SJCRH30 (cell line): Measurements from ENCODE around the gene BATF3. TPM values are rescaled to one million over a fixed set of nuclear protein-coding genes. Genes with fewer than 3 reads are reported as not detected.

Source experiments
- DNase-seq, 2 experiments: peaks; one replicate each; pipeline ENCODE4 v3.0.0-alpha.2; 2015 to 2020
- H3K27ac ChIP-seq: fragments of 250-450 bp; sonication (Bioruptor Pico); 2 replicates; pipeline ENCODE4 v1.5.1; 2020; ENCODE audit warnings: mild to moderate bottlenecking, moderate library complexity
- H3K27me3 ChIP-seq: fragments of 250-450 bp; sonication (Bioruptor Pico); 2 replicates; pipeline ENCODE4 v1.5.1; 2020; ENCODE audit warnings: mild to moderate bottlenecking, moderate library complexity
- H3K36me3 ChIP-seq: fragments of 250-450 bp; sonication (Bioruptor Pico); 2 replicates; pipeline ENCODE4 v1.5.1; 2020; ENCODE audit warnings: mild to moderate bottlenecking, moderate library complexity
- H3K4me1 ChIP-seq: fragments of 250-450 bp; sonication (Bioruptor Pico); 2 replicates; pipeline ENCODE4 v1.5.1; 2020; ENCODE audit warnings: mild to moderate bottlenecking, moderate library complexity
- H3K4me3 ChIP-seq: fragments of 250-450 bp; sonication (Bioruptor Pico); 2 replicates; pipeline ENCODE4 v1.5.1; 2020; ENCODE audit warnings: mild to moderate bottlenecking, moderate library complexity
- H3K9me3 ChIP-seq: fragments of 250-450 bp; sonication (Bioruptor Pico); replicated peaks from 2 replicates; pipeline ENCODE4 v1.5.1; 2020; ENCODE audit warnings: mild to moderate bottlenecking, moderate library complexity
- total RNA-seq: library from RNA; depleted of rRNA; stranded (reverse); fragments of >200 nt; shearing (Covaris generic); gene quantifications from 2 replicates; pipeline ENCODE4 v1.2.3, GENCODE V29; 2014

The BATF3 gene
- total RNA-seq, 1 experiment from 2014 or later = 15.6 TPM

DNA sequence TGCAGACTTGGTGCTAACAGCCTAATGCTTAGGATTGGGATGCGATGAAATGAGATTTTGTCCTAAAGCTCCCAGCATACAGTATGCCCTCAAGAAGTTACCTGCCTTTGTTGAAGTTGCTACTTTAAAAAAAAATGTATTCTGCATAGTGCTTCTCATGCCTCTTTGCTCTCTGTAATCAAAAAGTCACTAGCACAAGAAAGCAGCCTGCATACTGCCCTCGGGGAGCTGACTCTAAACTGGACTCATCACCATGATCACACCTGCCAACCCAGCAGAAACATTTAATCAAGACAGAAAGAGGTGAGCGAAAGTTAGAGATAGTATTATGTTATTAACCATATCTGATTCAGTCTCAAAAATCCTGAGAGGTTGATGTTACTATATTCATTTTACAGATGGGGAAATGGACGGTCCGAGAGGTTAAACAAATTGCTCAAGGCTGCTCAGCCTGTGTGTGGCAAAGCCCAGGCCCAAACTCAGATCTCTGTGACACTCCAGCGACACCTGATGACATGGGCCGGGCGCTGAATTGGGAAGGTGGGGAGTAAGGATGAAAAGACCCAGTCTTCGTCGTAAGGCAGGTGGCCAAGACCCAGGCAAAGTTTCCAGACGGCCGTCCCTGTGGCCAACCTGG is 1.1 kb downstream of the BATF3 start:
- no peaks in the 10 kb centered on the region for H3K36me3 ChIP-seq
- H3K9me3 ChIP-seq = no peaks in the 10 kb centered on the region
- no peak overlapping the region for H3K27ac ChIP-seq
- H3K4me3 ChIP-seq = peak overlapping the region; percentile 66
- DNase-seq = no peak
- H3K4me1 ChIP-seq = 0 out of 2 replicates have a peak, but pooled peaks cover 2% of the 10 kb centered on the region
- H3K27me3 ChIP-seq = no peaks in the 10 kb centered on the region

DNA sequence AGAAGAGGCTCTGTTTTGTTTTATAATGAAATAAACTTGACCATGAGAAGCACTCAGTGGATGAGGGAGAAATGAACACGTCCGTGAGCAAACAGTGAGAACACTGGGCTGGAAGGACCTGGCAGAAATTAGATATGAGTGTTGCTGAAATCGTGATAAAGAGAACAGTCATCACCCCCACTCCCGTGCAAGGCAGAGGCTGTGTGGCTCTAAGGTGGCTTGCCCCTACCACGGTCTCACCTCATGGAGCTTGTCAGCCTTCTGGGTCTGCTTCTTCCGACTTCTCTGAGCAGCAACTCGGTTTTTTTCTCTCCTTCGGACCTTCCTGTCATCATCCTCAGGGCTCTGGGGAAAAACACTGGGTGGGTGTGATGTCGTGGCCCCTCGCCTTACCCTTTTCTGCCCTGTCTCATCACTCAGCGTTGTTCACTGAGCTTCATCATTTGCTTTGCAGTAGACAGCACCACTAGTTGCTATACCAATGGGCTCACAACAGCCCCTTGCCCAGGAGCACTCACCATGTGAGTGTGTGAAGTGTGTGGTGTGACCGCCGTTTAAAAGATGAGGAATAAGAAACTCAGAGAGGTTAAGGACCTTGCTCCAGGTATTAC is 2.8 kb downstream of the BATF3 start:
- H3K9me3 ChIP-seq = no peaks in the 10 kb centered on the region
- H3K27me3 ChIP-seq = no peaks in the 10 kb centered on the region
- H3K36me3 ChIP-seq = no peaks in the 10 kb centered on the region
- no peak for DNase-seq
- H3K4me3 ChIP-seq = no peak overlapping the region
- H3K4me1 ChIP-seq = 0 out of 2 replicates have a peak, but pooled peaks cover 2% of the 10 kb centered on the region
- H3K27ac ChIP-seq = no peak overlapping the region

GRCh38 chr1:212692774-212693644 is 6.6 kb downstream of the BATF3 start:
- DNase-seq = no peak
- no peaks in the 10 kb centered on the region for H3K27me3 ChIP-seq

GRCh38 chr1:212691561-212692071 is 8.0 kb downstream of the BATF3 start:
- H3K27me3 ChIP-seq = no peaks in the 10 kb centered on the region

More at GRCh38 chr1:212692774-212693644, 6.6 kb downstream of the BATF3 start:
- no peaks in the 10 kb centered on the region for H3K9me3 ChIP-seq
- H3K36me3 ChIP-seq = no peaks in the 10 kb centered on the region
- H3K4me1 ChIP-seq = 0 out of 2 replicates have a peak, but pooled peaks cover 1% of the 10 kb centered on the region
- H3K4me3 ChIP-seq = no peak overlapping the region
- H3K27ac ChIP-seq = no peak overlapping the region

GRCh38 chr1:212690816-212691403 is 8.7 kb downstream of the BATF3 start:
- no peak for DNase-seq
- Histone ChIP-seq H3K36me3 (no peaks in the 10 kb centered on the region), H3K9me3 (no peaks in the 10 kb centered on the region), H3K27me3 (no peaks in the 10 kb centered on the region), H3K27ac (no peak overlapping the region), H3K4me1 (no peaks in the 10 kb centered on the region), H3K4me3 (no peak overlapping the region)

More at GRCh38 chr1:212691561-212692071, 8.0 kb downstream of the BATF3 start:
- no peak for DNase-seq
- Histone ChIP-seq H3K36me3 (no peaks in the 10 kb centered on the region), H3K27ac (no peak overlapping the region), H3K4me1 (no peaks in the 10 kb centered on the region), H3K9me3 (no peaks in the 10 kb centered on the region), H3K4me3 (no peak overlapping the region)

GRCh38 chr1:212689758-212690529 is 9.7 kb downstream of the BATF3 start:
- H3K27me3 ChIP-seq = no peaks in the 10 kb centered on the region
- no peak overlapping the region for H3K27ac ChIP-seq
- H3K4me3 ChIP-seq = no peak overlapping the region
- H3K36me3 ChIP-seq = no peaks in the 10 kb centered on the region
- H3K9me3 ChIP-seq = no peaks in the 10 kb centered on the region
- no peak for DNase-seq
- H3K4me1 ChIP-seq = no peaks in the 10 kb centered on the region

DNA sequence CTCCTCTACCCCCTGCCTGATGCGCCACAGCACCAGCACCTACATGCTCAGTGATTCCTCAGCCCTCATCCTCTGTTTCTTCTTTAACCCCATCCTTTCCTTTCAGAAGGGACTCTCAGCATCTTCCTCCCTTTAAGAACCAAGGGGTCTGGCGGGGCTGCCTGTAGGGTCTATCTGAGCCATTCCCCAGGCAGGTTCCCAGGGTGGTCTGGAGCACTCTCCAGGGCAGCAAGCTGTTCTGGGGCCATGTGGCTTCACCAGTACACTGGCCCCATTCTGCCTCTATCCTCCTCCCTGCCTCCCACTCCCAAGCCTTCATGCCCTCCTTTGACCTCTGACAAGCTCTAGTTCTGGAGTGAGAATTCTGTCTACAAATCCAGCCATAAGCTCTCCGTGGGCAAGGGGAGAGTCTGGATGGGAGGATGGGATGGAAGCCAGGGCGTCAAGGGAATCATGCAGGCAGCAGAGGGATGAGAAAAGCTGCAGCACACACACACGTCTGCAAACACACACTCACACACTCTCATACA is 10.4 kb downstream of the BATF3 start:
- H3K27ac ChIP-seq = no peak overlapping the region
- H3K27me3 ChIP-seq = no peaks in the 10 kb centered on the region
- H3K4me1 ChIP-seq = no peaks in the 10 kb centered on the region
- no peak for DNase-seq
- no peaks in the 10 kb centered on the region for H3K9me3 ChIP-seq
- no peak overlapping the region for H3K4me3 ChIP-seq
- H3K36me3 ChIP-seq = no peaks in the 10 kb centered on the region

DNA sequence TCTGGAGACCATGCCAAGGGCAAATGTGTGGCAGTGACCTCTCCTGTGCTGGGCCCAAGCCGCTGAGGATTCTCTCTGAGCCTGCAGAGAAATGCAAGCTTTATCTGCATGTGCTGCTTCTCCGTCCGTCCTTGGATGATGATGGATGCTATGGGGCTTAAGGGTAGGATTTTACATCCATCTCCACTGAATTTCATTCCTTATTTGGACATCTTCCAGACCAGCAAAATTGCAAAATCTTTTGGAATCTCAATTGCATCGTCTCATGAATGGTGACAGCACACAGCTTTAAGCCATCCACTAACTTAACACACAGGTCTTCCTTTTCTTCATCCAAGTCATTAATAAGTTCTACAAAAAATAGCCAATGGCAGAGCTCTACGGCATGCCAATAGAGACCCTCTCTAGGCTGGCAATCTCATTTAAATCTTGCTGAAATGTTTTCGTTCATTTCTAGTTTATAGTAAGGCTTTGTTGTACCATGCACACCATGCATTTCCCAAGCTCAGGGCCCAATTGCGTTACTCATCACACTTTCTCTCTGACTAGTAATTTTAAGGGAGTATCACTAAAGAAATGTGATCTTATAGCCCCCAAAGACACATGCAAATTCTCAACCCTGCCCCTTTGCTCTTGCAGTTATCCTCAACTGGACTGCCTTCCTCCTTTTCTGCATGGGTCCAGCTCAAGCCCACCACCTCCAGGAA is 11.1 kb downstream of the BATF3 start:
- Histone ChIP-seq H3K36me3 (no peaks in the 10 kb centered on the region), H3K9me3 (no peaks in the 10 kb centered on the region), H3K4me3 (no peak overlapping the region), H3K27ac (no peak overlapping the region), H3K4me1 (no peaks in the 10 kb centered on the region), H3K27me3 (no peaks in the 10 kb centered on the region)
- DNase-seq = no peak

DNA sequence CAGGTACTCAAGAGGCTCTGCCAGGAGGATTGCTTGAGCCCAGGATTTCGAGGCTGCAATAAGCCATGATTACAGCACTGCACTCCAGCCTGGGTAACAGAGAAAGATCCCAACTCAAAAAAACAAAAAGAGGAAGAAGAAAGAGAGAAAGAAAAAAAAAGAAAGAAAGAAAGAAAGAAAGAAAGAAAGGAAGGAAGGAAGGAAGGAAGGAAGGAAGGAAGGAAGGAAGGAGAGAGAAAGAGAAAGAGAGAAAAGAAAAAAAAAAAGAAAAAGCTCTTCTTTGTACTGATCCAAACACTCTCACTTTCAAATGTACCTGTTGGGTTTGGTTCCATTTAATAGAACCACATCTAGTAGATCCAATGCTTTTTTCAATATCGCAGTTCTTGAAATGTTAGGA is 11.8 kb downstream of the BATF3 start:
- no peaks in the 10 kb centered on the region for H3K27me3 ChIP-seq
- H3K4me1 ChIP-seq = no peaks in the 10 kb centered on the region
- no peak for DNase-seq
- H3K27ac ChIP-seq = no peak overlapping the region
- H3K4me3 ChIP-seq = no peak overlapping the region
- H3K36me3 ChIP-seq = no peaks in the 10 kb centered on the region
- H3K9me3 ChIP-seq = no peaks in the 10 kb centered on the region

DNA sequence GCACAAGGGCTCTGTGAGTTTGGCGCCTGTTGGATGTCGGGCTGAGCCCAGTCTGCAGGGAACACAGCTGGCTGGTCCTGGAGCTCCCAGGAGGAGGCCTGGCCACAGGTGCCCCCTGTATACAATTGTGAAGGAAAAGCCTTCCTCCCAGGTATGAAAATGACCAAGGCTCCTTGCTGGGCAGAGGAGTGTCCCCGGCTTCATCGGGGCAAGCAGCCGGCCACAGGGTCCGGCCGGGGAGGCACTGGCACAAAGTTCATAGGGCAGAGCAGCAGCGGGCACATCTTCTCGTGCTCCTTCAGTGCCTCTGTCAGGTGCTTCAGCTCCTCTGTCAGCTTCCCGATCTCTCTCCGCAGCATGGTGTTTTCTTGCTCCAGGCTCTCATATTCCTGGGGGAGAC is 13.0 kb downstream of the BATF3 start:
- no peak overlapping the region for H3K27ac ChIP-seq
- H3K4me3 ChIP-seq = no peak overlapping the region
- no peaks in the 10 kb centered on the region for H3K4me1 ChIP-seq
- no peaks in the 10 kb centered on the region for H3K27me3 ChIP-seq
- H3K36me3 ChIP-seq = no peaks in the 10 kb centered on the region
- H3K9me3 ChIP-seq = no peaks in the 10 kb centered on the region
- no peak for DNase-seq

DNA sequence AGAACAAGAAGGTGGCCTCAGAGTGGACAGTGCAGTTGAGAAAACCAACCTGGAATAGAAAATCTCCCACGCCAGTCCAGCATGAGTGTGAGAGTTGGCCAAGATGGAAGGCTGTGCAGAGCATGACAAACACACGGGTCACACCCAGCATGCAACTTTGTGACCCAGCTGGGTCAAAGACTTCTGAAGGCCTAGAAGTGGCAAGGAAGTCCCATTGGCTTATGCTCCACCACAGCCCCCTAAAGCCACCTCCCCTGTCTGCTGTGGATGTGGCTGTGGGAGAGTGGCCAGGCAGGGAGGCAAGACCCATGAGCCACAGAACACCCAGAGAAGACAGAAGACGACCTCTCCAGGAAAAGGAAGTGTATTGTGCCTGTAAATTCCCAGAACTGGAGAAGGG is 13.6 kb downstream of the BATF3 start:
- H3K4me3 ChIP-seq = no peak overlapping the region
- H3K4me1 ChIP-seq = no peaks in the 10 kb centered on the region
- H3K9me3 ChIP-seq = no peaks in the 10 kb centered on the region; the same call in 1 of the 2 replicates
- no peaks in the 10 kb centered on the region for H3K36me3 ChIP-seq
- no peak overlapping the region for H3K27ac ChIP-seq
- H3K27me3 ChIP-seq = no peaks in the 10 kb centered on the region
- no peak for DNase-seq

DNA sequence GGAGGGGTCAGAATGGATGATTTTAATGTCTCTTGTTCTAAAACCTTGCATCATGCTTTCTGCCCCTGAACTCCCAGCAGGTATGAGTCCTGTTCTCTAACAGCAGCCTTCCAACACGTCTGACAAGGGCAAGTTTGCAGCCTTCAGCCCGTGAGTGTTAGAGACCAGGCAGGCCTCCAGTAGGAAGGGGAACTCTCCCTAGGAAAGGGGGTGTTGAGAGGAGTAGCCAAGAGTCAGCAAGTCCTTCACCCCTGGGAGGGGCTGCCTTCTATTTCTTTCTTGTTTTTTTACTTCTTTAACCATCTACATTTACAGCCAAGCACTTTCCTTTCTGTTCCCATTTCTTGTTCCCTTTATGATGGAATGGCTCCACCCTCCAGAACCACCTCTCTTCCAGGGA is 14.2 kb downstream of the BATF3 start:
- H3K4me1 ChIP-seq = no peaks in the 10 kb centered on the region
- no peaks in the 10 kb centered on the region for H3K36me3 ChIP-seq
- no peaks in the 10 kb centered on the region for H3K27me3 ChIP-seq
- no peak overlapping the region for H3K4me3 ChIP-seq
- no peak overlapping the region for H3K27ac ChIP-seq
- DNase-seq = no peak
- H3K9me3 ChIP-seq = no peaks in the 10 kb centered on the region; the same call in 1 of the 2 replicates

GRCh38 chr1:212684521-212685090 is 15.0 kb downstream of the BATF3 start:
- Histone ChIP-seq H3K36me3 (no peaks in the 10 kb centered on the region), H3K27me3 (no peaks in the 10 kb centered on the region), H3K4me1 (no peaks in the 10 kb centered on the region), H3K9me3 (no peaks in the 10 kb centered on the region; the same call in 1 of the 2 replicates), H3K27ac (no peak overlapping the region), H3K4me3 (no peak overlapping the region)
- DNase-seq = no peak
